ENCODE data around the gene VPS13D. TPM values are rescaled to one million over a fixed set of nuclear protein-coding genes. Genes with fewer than 3 reads are reported as not detected.
A peak's percentile ranks its signal among the peaks of the same experiment; 100 is the strongest.

VPS13D gene
- total RNA-seq, 1 donor from 2014 or later = 25.8 TPM

- H3K4me3 ChIP-seq (ENCODE audit: low read depth, low read length) = no peak overlapping the region
- H3K27me3 ChIP-seq (ENCODE audit: control insufficient read depth, insufficient read depth, low read length) = no peaks in the 10 kb centered on the region
- no peak for TF ChIP-seq CTCF (IDR thresholded peaks at IDR 0.05; ENCODE audit: insufficient read depth, low read length, severe bottlenecking)
- DNase-seq (ENCODE audit: low read depth) (no peak), FAIRE-seq (no peak)
- H3K36me3 ChIP-seq (ENCODE audit: control insufficient read depth, insufficient read depth, low read length) = peaks cover 6% of the 10 kb centered on the region
Observed at GRCh38 chr1:12406211-12407021, 176.6 kb downstream of the VPS13D start.

GRCh38 chr1:12407050-12407961 is 177.5 kb downstream of the VPS13D start:
- no peaks in the 10 kb centered on the region for H3K27me3 ChIP-seq (ENCODE audit: control insufficient read depth, insufficient read depth, low read length)
- no peak overlapping the region for H3K4me3 ChIP-seq (ENCODE audit: low read depth, low read length)
- DNase-seq (ENCODE audit: low read depth) (peak; percentile 73), FAIRE-seq (no peak)
- H3K36me3 ChIP-seq (ENCODE audit: control insufficient read depth, insufficient read depth, low read length) = peaks cover 6% of the 10 kb centered on the region
- peak; percentile 28 for TF ChIP-seq CTCF (IDR thresholded peaks at IDR 0.05; ENCODE audit: insufficient read depth, low read length, severe bottlenecking)

GRCh38 chr1:12407962-12408454 is 178.2 kb downstream of the VPS13D start:
- H3K4me3 ChIP-seq (ENCODE audit: low read depth, low read length) = no peak overlapping the region
- no peaks in the 10 kb centered on the region for H3K27me3 ChIP-seq (ENCODE audit: control insufficient read depth, insufficient read depth, low read length)
- FAIRE-seq (no peak), DNase-seq (ENCODE audit: low read depth) (no peak)
- no peak for TF ChIP-seq CTCF (IDR thresholded peaks at IDR 0.05; ENCODE audit: insufficient read depth, low read length, severe bottlenecking)
- peaks cover 6% of the 10 kb centered on the region for H3K36me3 ChIP-seq (ENCODE audit: control insufficient read depth, insufficient read depth, low read length)

DNA sequence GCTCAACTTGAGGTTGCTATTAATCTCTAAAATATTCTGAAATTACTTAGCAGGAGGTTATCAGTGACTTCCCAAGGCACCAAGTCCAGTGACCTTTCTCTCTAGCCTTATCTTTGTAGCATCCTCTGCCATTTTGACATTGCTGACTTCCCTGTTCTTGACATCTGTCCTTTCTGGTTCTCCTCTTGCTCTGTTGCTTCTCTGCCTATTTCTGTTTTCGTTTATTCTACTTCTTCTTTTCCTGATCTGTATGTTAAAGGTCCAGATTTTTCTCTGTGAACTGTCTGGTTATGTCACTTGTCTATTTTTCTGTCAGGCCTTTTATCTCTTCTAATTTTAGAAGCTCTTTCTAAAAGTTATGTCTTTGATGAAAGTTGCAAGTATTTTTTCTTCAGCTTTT is 178.8 kb downstream of the VPS13D start:
- no peak for DNase-seq (ENCODE audit: low read depth)
- Histone ChIP-seq H3K36me3 (ENCODE audit: control insufficient read depth, insufficient read depth, low read length) (peaks cover 6% of the 10 kb centered on the region), H3K4me3 (ENCODE audit: low read depth, low read length) (no peak overlapping the region), H3K27me3 (ENCODE audit: control insufficient read depth, insufficient read depth, low read length) (no peaks in the 10 kb centered on the region)
- TF ChIP-seq CTCF (IDR thresholded peaks at IDR 0.05; ENCODE audit: insufficient read depth, low read length, severe bottlenecking) = no peak
- FAIRE-seq = no peak

DNA sequence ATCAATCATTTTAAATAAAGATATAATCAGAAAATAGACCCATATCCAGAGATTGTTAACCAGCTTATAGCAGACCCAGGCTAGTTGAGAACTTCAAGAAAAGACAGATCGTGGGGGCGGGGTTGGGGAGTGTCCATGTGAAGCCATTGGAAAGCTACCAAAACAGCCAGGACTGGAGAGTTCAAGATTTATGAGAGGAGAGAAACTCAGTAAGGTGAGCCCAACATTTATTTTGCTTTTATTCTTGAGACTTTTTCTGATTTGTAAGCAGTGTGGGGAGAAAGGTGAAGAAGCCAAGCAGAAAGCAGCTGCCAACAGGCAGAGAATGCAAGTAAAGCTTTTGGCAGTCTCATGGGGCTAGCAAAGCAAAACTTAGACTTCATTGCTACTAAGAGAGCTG is 179.9 kb downstream of the VPS13D start:
- TF ChIP-seq CTCF (IDR thresholded peaks at IDR 0.05; ENCODE audit: insufficient read depth, low read length, severe bottlenecking) = no peak
- Histone ChIP-seq H3K36me3 (ENCODE audit: control insufficient read depth, insufficient read depth, low read length) (peaks cover 4% of the 10 kb centered on the region), H3K4me3 (ENCODE audit: low read depth, low read length) (no peak overlapping the region), H3K27me3 (ENCODE audit: control insufficient read depth, insufficient read depth, low read length) (no peaks in the 10 kb centered on the region)
- DNase-seq (ENCODE audit: low read depth) (no peak), FAIRE-seq (no peak)

All from bronchial epithelial cell (primary cell).